WTC11 (cell line): ENCODE results near the gene TAF4. TPM values are rescaled to one million over a fixed set of nuclear protein-coding genes. Genes with fewer than 3 reads are reported as not detected.

ENCODE experiments used
- ATAC-seq: fragments of 200-7000 bp; cut with Tn5 transposase; 2 replicates; pipeline ENCODE4 v1.10.0; 2021; ENCODE audit warnings: mild to moderate bottlenecking, moderate library complexity
- CTCF ChIA-PET: fragments of 300-600 bp; sonication (Branson Sonifier 250); formaldehyde crosslinking; loops from one replicate; lab custom pipeline; 2021; ENCODE audit warnings: antibody characterized with exemption; lab: Charles Lee
- POLR2A ChIA-PET: fragments of 350-600 bp; sonication (Branson Sonifier 250); formaldehyde crosslinking; loops from one replicate; lab custom pipeline; 2021; ENCODE audit warnings: antibody characterized with exemption; lab: Charles Lee
- DNase-seq: peaks from one replicate; pipeline ENCODE4 v3.0.0; 2021; ENCODE audit warnings: low spot score
- H3K27ac Mint-ChIP-seq: 2 replicates; pipeline ENCODE4 v1.8.0; 2021; ENCODE audit warnings: mixed read lengths
- H3K27me3 Mint-ChIP-seq: 2 replicates; pipeline ENCODE4 v1.8.0; 2021; ENCODE audit warnings: low read depth, mild to moderate bottlenecking, moderate library complexity, mixed read lengths
- H3K36me3 Mint-ChIP-seq: 2 replicates; pipeline ENCODE4 v1.8.0; 2021; ENCODE audit warnings: mixed read lengths
- H3K4me1 Mint-ChIP-seq: 2 replicates; pipeline ENCODE4 v1.8.0; 2022; ENCODE audit warnings: mixed read lengths
- H3K4me3 Mint-ChIP-seq: 2 replicates; pipeline ENCODE4 v1.8.0; 2021; ENCODE audit warnings: mild to moderate bottlenecking, moderate library complexity, mixed read lengths
- H3K9me3 Mint-ChIP-seq: 2 replicates; pipeline ENCODE4 v1.8.0; 2021; ENCODE audit warnings: mixed read lengths
- ZNF121 ChIP-seq: sonication (generic); formaldehyde crosslinking; IDR thresholded peaks from 2 replicates; pipeline ENCODE4 v1.8.0; 2023; ENCODE audit warnings: missing genetic modification reagents
- total RNA-seq: library from RNA; stranded (reverse); gene quantifications from 3 replicates; pipeline ENCODE4 v1.2.3, GENCODE V29; 2021
- TF ChIP-seq, protein P1 (sequence below): fragments of 250-450 bp; sonication (Bioruptor Pico); IDR thresholded peaks from 2 replicates; pipeline ENCODE4 v1.9.0; 2021; ENCODE audit warnings: mild to moderate bottlenecking, borderline replicate concordance
- TF ChIP-seq, protein P2 (sequence below): sonication (generic); formaldehyde crosslinking; IDR thresholded peaks from 2 replicates; pipeline ENCODE4 v1.8.1; 2023; ENCODE audit warnings: mild to moderate bottlenecking, missing genetic modification reagents, moderate library complexity
- TF ChIP-seq, protein P3 (sequence below): sonication (generic); formaldehyde crosslinking; IDR thresholded peaks from 2 replicates; pipeline ENCODE4 v1.8.1; 2022; ENCODE audit warnings: missing genetic modification reagents, borderline replicate concordance
- TF ChIP-seq, protein P4 (sequence below): sonication (generic); formaldehyde crosslinking; IDR thresholded peaks from 2 replicates; pipeline ENCODE4 v1.8.0; 2023; ENCODE audit warnings: mild to moderate bottlenecking, missing genetic modification reagents
- TF ChIP-seq, protein P5 (sequence below): fragments of 250-450 bp; sonication (Bioruptor Pico); IDR thresholded peaks from 2 replicates; pipeline ENCODE4 v1.9.0; 2021; ENCODE audit warnings: mild to moderate bottlenecking

Gene TAF4
- total RNA-seq, 1 experiment from 2014 or later, result 34.4 TPM

DNA sequence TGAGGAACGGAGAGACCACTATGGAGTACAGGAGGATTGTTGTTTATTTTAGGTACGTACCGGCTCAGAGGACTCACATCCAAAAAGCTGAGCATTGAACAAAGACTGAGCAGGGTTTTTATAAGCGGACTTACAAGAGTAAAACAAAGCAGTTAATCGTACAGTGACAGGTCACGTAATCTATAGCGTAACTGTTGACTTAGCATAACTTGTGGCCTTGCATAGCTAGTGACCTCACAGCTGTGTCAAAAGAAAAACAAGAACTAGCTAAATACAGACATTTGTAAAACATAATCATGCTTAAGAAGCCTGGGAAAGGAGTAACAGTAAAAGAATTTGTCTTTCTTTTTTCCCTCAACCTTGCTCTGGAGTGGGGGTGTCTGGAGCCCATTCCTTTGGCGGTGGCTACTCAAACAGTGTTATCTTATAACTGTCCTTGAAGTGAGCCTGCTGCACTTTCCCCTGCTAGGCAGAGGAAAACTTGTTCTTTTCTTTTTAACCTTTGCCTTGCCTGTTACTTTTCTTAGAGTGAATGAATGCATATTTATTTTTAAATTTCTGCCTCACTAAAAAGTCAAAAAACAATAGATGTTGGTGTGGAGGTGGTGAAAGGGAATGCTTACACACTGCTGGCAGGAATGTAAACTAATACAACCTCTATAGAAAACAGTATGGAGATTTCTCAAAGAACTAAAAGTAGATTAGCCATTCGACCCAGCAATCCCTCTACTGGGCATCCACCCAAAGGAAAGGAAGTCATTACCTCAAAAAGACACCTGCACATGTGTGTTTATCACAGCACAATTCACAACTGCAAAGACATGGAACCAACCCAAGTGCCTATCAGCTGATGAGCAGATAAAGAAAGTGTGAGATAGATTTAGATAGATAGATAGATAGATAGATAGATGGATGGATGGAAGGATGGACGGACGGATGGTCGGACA lies 109.0 kb downstream of the TAF4 start (continued):
- TF ChIP-seq, protein P1, sequence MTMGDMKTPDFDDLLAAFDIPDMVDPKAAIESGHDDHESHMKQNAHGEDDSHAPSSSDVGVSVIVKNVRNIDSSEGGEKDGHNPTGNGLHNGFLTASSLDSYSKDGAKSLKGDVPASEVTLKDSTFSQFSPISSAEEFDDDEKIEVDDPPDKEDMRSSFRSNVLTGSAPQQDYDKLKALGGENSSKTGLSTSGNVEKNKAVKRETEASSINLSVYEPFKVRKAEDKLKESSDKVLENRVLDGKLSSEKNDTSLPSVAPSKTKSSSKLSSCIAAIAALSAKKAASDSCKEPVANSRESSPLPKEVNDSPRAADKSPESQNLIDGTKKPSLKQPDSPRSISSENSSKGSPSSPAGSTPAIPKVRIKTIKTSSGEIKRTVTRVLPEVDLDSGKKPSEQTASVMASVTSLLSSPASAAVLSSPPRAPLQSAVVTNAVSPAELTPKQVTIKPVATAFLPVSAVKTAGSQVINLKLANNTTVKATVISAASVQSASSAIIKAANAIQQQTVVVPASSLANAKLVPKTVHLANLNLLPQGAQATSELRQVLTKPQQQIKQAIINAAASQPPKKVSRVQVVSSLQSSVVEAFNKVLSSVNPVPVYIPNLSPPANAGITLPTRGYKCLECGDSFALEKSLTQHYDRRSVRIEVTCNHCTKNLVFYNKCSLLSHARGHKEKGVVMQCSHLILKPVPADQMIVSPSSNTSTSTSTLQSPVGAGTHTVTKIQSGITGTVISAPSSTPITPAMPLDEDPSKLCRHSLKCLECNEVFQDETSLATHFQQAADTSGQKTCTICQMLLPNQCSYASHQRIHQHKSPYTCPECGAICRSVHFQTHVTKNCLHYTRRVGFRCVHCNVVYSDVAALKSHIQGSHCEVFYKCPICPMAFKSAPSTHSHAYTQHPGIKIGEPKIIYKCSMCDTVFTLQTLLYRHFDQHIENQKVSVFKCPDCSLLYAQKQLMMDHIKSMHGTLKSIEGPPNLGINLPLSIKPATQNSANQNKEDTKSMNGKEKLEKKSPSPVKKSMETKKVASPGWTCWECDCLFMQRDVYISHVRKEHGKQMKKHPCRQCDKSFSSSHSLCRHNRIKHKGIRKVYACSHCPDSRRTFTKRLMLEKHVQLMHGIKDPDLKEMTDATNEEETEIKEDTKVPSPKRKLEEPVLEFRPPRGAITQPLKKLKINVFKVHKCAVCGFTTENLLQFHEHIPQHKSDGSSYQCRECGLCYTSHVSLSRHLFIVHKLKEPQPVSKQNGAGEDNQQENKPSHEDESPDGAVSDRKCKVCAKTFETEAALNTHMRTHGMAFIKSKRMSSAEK (CRISPR knock-in tag), result no peak

DNA sequence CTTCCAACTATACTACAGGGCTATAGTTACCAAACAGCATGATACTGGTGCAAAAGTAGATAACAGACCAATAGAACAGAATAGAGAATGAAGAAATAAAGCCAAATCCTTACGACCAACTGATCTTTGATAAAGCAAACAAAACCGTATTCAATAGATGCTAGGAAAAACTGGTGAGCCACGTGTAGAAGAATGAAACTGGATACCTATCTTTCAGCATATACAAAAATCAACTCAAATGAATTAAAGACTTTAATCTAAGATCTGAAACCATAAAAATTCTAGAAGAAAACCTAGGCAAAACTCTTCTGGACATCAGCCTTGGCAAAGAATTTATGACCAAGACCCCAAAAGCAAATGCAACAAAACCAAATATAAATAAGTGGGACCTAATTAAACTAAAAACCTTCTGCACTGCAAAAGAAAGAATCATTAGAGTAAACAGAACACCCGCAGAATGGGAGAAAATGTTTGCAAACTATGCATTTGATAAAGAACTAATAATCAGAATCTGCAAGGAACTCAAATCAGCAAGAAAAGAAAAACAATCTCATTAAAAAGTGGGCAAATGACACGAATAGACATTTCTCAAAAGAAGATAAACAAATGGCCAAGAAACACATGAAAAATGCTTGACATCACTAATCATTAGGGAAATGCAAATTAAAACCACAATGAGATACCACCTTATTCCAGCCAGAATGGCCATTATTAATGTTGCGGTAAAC lies 109.8 kb downstream of the TAF4 start:
- POLR2A ChIA-PET, result no interaction called here
- CTCF ChIA-PET, result no interaction called here

DNA sequence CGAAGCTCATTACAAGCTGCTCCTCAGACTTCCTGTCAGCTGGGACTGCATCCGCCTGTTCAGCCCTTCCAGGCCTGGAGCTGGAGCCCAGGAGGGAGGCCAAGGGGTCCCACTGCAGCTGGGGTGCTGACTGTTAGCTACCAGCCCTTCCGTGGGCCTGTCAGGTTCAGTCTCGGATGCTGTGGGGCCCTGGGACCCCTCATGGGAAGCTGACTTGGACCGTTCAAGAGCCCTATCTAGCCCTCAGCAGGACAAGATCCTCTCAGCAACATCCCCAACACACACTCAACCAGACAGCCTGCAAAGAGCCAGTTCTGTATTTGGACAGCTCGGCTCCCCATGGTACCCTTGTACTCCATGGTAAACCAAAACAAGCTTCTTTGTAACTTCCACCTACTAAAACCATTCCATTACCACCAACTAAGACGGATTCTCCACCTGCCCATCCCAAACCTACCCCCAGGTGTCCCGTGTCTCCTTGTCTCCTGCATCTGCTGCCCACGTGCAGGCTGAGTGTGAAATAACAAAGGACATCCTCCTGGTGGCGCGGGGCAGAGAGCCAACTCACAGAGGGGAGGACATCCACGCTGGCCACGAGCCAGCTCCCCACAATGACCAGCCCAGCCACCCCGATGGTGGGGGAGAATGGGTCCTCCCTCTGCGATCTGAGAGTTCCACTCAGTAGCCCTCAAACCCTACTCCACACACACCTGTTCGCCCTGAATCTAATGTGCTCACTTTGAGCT lies 111.2 kb downstream of the TAF4 start:
- no peak for DNase-seq
- H3K9me3 Mint-ChIP-seq, result no peaks in the 10 kb centered on the region
- CTCF ChIA-PET, result interaction anchor here (1.0 to 1.8 kb wide), 3 partner anchors 20 to 255 kb away, joined by 3 to 6 read pairs (median 3); no protein-coding TSS in a partner anchor
- H3K4me1 Mint-ChIP-seq, result peaks cover 19% of the 10 kb centered on the region
- no peak overlapping the region for H3K4me3 Mint-ChIP-seq
- POLR2A ChIA-PET, result no interaction called here
- ATAC-seq, result no peak
- no peaks in the 10 kb centered on the region for H3K27me3 Mint-ChIP-seq
- no peaks in the 10 kb centered on the region for H3K36me3 Mint-ChIP-seq
- TF ChIP-seq, protein P2, sequence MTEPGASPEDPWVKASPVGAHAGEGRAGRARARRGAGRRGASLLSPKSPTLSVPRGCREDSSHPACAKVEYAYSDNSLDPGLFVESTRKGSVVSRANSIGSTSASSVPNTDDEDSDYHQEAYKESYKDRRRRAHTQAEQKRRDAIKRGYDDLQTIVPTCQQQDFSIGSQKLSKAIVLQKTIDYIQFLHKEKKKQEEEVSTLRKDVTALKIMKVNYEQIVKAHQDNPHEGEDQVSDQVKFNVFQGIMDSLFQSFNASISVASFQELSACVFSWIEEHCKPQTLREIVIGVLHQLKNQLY (CRISPR knock-in tag), result no peak
- TF ChIP-seq, protein P3, sequence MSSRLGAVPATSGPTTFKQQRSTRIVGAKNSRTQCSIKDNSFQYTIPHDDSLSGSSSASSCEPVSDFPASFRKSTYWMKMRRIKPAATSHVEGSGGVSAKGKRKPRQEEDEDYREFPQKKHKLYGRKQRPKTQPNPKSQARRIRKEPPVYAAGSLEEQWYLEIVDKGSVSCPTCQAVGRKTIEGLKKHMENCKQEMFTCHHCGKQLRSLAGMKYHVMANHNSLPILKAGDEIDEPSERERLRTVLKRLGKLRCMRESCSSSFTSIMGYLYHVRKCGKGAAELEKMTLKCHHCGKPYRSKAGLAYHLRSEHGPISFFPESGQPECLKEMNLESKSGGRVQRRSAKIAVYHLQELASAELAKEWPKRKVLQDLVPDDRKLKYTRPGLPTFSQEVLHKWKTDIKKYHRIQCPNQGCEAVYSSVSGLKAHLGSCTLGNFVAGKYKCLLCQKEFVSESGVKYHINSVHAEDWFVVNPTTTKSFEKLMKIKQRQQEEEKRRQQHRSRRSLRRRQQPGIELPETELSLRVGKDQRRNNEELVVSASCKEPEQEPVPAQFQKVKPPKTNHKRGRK (CRISPR knock-in tag), result no peak
- no peak overlapping the region for H3K27ac Mint-ChIP-seq

More for the DNA sequence above, 109.8 kb downstream of the TAF4 start:
- Mint-ChIP-seq H3K36me3 (no peaks in the 10 kb centered on the region), H3K27ac (no peak overlapping the region), H3K27me3 (no peaks in the 10 kb centered on the region), H3K9me3 (no peaks in the 10 kb centered on the region), H3K4me3 (no peak overlapping the region), H3K4me1 (peaks cover 16% of the 10 kb centered on the region)
- TF ChIP-seq, protein P4, sequence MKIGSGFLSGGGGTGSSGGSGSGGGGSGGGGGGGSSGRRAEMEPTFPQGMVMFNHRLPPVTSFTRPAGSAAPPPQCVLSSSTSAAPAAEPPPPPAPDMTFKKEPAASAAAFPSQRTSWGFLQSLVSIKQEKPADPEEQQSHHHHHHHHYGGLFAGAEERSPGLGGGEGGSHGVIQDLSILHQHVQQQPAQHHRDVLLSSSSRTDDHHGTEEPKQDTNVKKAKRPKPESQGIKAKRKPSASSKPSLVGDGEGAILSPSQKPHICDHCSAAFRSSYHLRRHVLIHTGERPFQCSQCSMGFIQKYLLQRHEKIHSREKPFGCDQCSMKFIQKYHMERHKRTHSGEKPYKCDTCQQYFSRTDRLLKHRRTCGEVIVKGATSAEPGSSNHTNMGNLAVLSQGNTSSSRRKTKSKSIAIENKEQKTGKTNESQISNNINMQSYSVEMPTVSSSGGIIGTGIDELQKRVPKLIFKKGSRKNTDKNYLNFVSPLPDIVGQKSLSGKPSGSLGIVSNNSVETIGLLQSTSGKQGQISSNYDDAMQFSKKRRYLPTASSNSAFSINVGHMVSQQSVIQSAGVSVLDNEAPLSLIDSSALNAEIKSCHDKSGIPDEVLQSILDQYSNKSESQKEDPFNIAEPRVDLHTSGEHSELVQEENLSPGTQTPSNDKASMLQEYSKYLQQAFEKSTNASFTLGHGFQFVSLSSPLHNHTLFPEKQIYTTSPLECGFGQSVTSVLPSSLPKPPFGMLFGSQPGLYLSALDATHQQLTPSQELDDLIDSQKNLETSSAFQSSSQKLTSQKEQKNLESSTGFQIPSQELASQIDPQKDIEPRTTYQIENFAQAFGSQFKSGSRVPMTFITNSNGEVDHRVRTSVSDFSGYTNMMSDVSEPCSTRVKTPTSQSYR (CRISPR knock-in tag), result no peak
- TF ChIP-seq, protein P5, sequence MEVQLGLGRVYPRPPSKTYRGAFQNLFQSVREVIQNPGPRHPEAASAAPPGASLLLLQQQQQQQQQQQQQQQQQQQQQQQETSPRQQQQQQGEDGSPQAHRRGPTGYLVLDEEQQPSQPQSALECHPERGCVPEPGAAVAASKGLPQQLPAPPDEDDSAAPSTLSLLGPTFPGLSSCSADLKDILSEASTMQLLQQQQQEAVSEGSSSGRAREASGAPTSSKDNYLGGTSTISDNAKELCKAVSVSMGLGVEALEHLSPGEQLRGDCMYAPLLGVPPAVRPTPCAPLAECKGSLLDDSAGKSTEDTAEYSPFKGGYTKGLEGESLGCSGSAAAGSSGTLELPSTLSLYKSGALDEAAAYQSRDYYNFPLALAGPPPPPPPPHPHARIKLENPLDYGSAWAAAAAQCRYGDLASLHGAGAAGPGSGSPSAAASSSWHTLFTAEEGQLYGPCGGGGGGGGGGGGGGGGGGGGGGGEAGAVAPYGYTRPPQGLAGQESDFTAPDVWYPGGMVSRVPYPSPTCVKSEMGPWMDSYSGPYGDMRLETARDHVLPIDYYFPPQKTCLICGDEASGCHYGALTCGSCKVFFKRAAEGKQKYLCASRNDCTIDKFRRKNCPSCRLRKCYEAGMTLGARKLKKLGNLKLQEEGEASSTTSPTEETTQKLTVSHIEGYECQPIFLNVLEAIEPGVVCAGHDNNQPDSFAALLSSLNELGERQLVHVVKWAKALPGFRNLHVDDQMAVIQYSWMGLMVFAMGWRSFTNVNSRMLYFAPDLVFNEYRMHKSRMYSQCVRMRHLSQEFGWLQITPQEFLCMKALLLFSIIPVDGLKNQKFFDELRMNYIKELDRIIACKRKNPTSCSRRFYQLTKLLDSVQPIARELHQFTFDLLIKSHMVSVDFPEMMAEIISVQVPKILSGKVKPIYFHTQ (CRISPR knock-in tag), result no peak
- no peak for TF ChIP-seq ZNF121 (CRISPR knock-in tag)
- ATAC-seq (no peak), DNase-seq (no peak)
